H9 (cell line): ENCODE results near the gene MYO10. TPM values are rescaled to one million over a fixed set of nuclear protein-coding genes. Genes with fewer than 3 reads are reported as not detected.

Experiments used
- DNase-seq: peaks from one replicate; pipeline ENCODE4 v3.0.0-alpha.2; 2017
- H2AFZ ChIP-seq: one replicate; pipeline ENCODE4 v1.6.1; 2013; ENCODE audit warnings: mild to moderate bottlenecking, low read length, control low read depth, moderate library complexity
- H2AK5ac ChIP-seq: 2 replicates; pipeline ENCODE4 v1.6.1; 2013; ENCODE audit warnings: low read length, control low read depth, mixed read lengths; ENCODE audit not compliant: insufficient read length
- H2BK120ac ChIP-seq: one replicate; pipeline ENCODE4 v1.6.1; 2013; ENCODE audit warnings: low read depth, mild to moderate bottlenecking, low read length, control low read depth, inconsistent platforms; ENCODE audit not compliant: poor library complexity, severe bottlenecking
- H2BK12ac ChIP-seq: 2 replicates; pipeline ENCODE4 v1.6.1; 2013; ENCODE audit warnings: low read length, control low read depth, mixed read lengths, low read depth; ENCODE audit not compliant: insufficient read length
- H2BK15ac ChIP-seq: 2 replicates; pipeline ENCODE4 v1.6.1; 2013; ENCODE audit warnings: low read depth, low read length, control low read depth
- H2BK20ac ChIP-seq: one replicate; pipeline ENCODE4 v1.6.1; 2013; ENCODE audit warnings: low read depth, mild to moderate bottlenecking, low read length, control low read depth, inconsistent platforms; ENCODE audit not compliant: poor library complexity, severe bottlenecking
- H2BK5ac ChIP-seq: 2 replicates; pipeline ENCODE4 v1.6.1; 2013; ENCODE audit warnings: low read length, control low read depth, mixed read lengths; ENCODE audit not compliant: insufficient read length
- H3K14ac ChIP-seq: 2 replicates; pipeline ENCODE4 v1.6.1; 2013; ENCODE audit warnings: low read length, control low read depth; ENCODE audit not compliant: insufficient read depth
- H3K18ac ChIP-seq: 2 replicates; pipeline ENCODE4 v1.6.1; 2013; ENCODE audit warnings: low read depth, mild to moderate bottlenecking, mixed read lengths, low read length, control low read depth; ENCODE audit not compliant: insufficient read length
- H3K23ac ChIP-seq: 2 replicates; pipeline ENCODE4 v1.6.1; 2013; ENCODE audit warnings: low read length, control low read depth, mixed read lengths, low read depth; ENCODE audit not compliant: insufficient read length
- H3K23me2 ChIP-seq: 2 replicates; pipeline ENCODE4 v1.6.1; 2013; ENCODE audit warnings: low read depth, mild to moderate bottlenecking, mixed read lengths, low read length, control low read depth; ENCODE audit not compliant: insufficient read length, poor library complexity, severe bottlenecking
- H3K27ac ChIP-seq: 2 replicates; pipeline ENCODE4 v1.5.1; 2013; ENCODE audit warnings: low read length, control low read depth, mixed read lengths, low read depth; ENCODE audit not compliant: insufficient read length
- H3K27me3 ChIP-seq: 2 replicates; pipeline ENCODE4 v1.6.1; 2013; ENCODE audit warnings: low read length, control low read depth, inconsistent platforms; ENCODE audit not compliant: insufficient read depth
- H3K4ac ChIP-seq: 2 replicates; pipeline ENCODE4 v1.6.1; 2013; ENCODE audit warnings: low read depth, mild to moderate bottlenecking, control low read depth, inconsistent platforms, low read length, moderate library complexity
- H3K4me1 ChIP-seq: 2 replicates; pipeline ENCODE4 v1.6.1; 2013; ENCODE audit warnings: low read length, control low read depth, inconsistent platforms; ENCODE audit not compliant: insufficient read depth
- H3K4me2 ChIP-seq: 2 replicates; pipeline ENCODE4 v1.6.1; 2013; ENCODE audit warnings: low read length, control low read depth, mixed read lengths; ENCODE audit not compliant: insufficient read length, insufficient read depth
- H3K56ac ChIP-seq: 2 replicates; pipeline ENCODE4 v1.6.1; 2013; ENCODE audit warnings: low read depth, mild to moderate bottlenecking, mixed read lengths, low read length, control low read depth; ENCODE audit not compliant: insufficient read length
- H3K79me1 ChIP-seq: 2 replicates; pipeline ENCODE4 v1.6.1; 2013; ENCODE audit warnings: low read depth, mild to moderate bottlenecking, moderate library complexity, low read length, control low read depth, inconsistent platforms; ENCODE audit not compliant: insufficient read depth, poor library complexity, severe bottlenecking
- H3K79me2 ChIP-seq: 2 replicates; pipeline ENCODE4 v1.6.1; 2013; ENCODE audit warnings: low read length, control low read depth, inconsistent platforms; ENCODE audit not compliant: insufficient read depth
- H3K9ac ChIP-seq: 2 replicates; pipeline ENCODE4 v1.6.1; 2013; ENCODE audit warnings: low read length, control low read depth, mixed read lengths; ENCODE audit not compliant: insufficient read length; ENCODE audit errors: extremely low read depth
- H3K9me3 ChIP-seq: one replicate; pipeline ENCODE4 v1.6.1; 2013; ENCODE audit warnings: low read depth, low read length, inconsistent platforms; ENCODE audit not compliant: control insufficient read depth
- H3T11ph ChIP-seq: one replicate; pipeline ENCODE4 v1.6.1; 2013; ENCODE audit warnings: mild to moderate bottlenecking, low read length, control low read depth, inconsistent platforms
- H4K20me1 ChIP-seq: one replicate; pipeline ENCODE4 v1.6.1; 2013; ENCODE audit not compliant: control insufficient read depth, insufficient read length, insufficient read depth
- H4K5ac ChIP-seq: 2 replicates; pipeline ENCODE4 v1.6.1; 2013; ENCODE audit warnings: low read depth, mild to moderate bottlenecking, mixed read lengths, low read length, control low read depth; ENCODE audit not compliant: insufficient read length
- H4K8ac ChIP-seq: replicated peaks from 2 replicates; pipeline ENCODE4 v1.6.1; 2013; ENCODE audit warnings: low read length, control low read depth, mixed read lengths, low read depth; ENCODE audit not compliant: insufficient read length
- H4K91ac ChIP-seq: 2 replicates; pipeline ENCODE4 v1.6.1; 2013; ENCODE audit warnings: low read depth, mild to moderate bottlenecking, moderate library complexity, mixed read lengths, low read length, control low read depth; ENCODE audit not compliant: insufficient read length
- H3K27ac Mint-ChIP-seq, 3 experiments: 2 replicates in 2 of 3; 3 replicates in 1 of 3; pipeline ENCODE4 v1.8.0; 2020 to 2021; ENCODE audit warnings: mixed read lengths in 3 of 3, mild to moderate bottlenecking in 1 of 3, moderate library complexity in 1 of 3
- H3K27me3 Mint-ChIP-seq: 2 replicates; pipeline ENCODE4 v1.8.0; 2021; ENCODE audit warnings: low read depth, mild to moderate bottlenecking, moderate library complexity, mixed read lengths
- H3K36me3 Mint-ChIP-seq, 3 experiments: 2 replicates in 2 of 3; 3 replicates in 1 of 3; pipeline ENCODE4 v1.8.0; 2020 to 2021; ENCODE audit warnings: low read depth in 3 of 3, mixed read lengths in 3 of 3; ENCODE audit not compliant: insufficient read depth in 1 of 3
- H3K4me1 Mint-ChIP-seq, 2 experiments: 2 replicates each; pipeline ENCODE4 v1.8.0; 2020; ENCODE audit warnings: mixed read lengths in 2 of 2
- H3K4me3 Mint-ChIP-seq, 2 experiments: 2 replicates in 1 of 2; 3 replicates in 1 of 2; pipeline ENCODE4 v1.8.0; 2020 to 2021; ENCODE audit warnings: mild to moderate bottlenecking in 2 of 2, mixed read lengths in 2 of 2, moderate library complexity in 1 of 2
- H3K9me3 Mint-ChIP-seq, 2 experiments: 2 replicates in 1 of 2; 3 replicates in 1 of 2; pipeline ENCODE4 v1.8.0; 2020; ENCODE audit warnings: mild to moderate bottlenecking in 2 of 2, mixed read lengths in 2 of 2, moderate library complexity in 1 of 2
- WGBS: extraction: QIAGEN DNeasy Blood & Tissue Kit; methylation state at CpG from one replicate; pipeline ENCODE4 v1.1.7; 2013; ENCODE audit warnings: missing lambda C conversion rate, low lambda C conversion rate, mixed read lengths; ENCODE audit not compliant: insufficient read length; ENCODE audit errors: extremely low coverage; 5-methylcytosine and 5-hydroxymethylcytosine counted together
- total RNA-seq: library from RNA; stranded (reverse); gene quantifications from 2 replicates; pipeline ENCODE4 v1.2.1, GENCODE V29; 2021
- TF ChIP-seq, protein P1 (sequence below): fragments of 200-600 bp; sonication (generic); conservative IDR thresholded peaks from 3 replicates; pipeline ENCODE4 v1.8.0; 2021; ENCODE audit warnings: antibody characterized with exemption, mild to moderate bottlenecking

Gene MYO10
- total RNA-seq, 1 experiment from 2014 or later, result 127 TPM

DNA sequence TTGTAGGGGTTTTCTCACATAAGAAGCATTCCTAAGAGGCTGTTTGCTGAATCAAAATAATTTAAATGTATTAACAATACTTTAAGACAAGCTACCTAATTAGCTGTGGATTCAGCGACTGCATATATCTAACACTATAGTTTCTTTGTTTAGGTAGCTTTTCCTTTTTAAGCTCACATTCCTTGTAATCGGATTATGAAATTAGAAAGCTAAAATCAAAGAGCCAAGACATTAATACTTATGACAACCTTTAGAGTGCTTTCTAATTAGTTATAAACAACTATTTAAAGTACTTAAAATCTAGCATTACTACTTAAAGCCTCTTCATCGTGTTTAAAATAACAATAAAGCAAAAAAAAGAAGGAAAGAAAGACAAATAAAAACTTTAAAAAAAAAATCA, 182.0 kb downstream of the MYO10 start:
- Mint-ChIP-seq H3K36me3 (peaks cover 18 to 31% (median 29%) of the 10 kb centered on the region in 3 experiments), H3K27ac (peak overlapping the region; percentile 85 to 93 (median 89); a peak in 6 of 7 replicates), H3K4me3 (no peak overlapping the region), H3K27me3 (no peaks in the 10 kb centered on the region), H3K9me3 (peaks cover 0 to 5% of the 10 kb centered on the region in 2 experiments; a peak in 1 of 5 replicates), H3K4me1 (peaks cover 35 to 36% of the 10 kb centered on the region in 2 experiments)
- Histone ChIP-seq H3K56ac (no peak overlapping the region), H3K27ac (no peak overlapping the region), H3K4me2 (no peak overlapping the region), H3T11ph (no peak overlapping the region), H3K14ac (no peak overlapping the region), H2BK15ac (no peak overlapping the region), H2AK5ac (no peak overlapping the region), H3K23ac (no peak overlapping the region), H2BK12ac (no peak overlapping the region), H4K20me1 (no peaks in the 10 kb centered on the region), H3K4me1 (peaks cover 3% of the 10 kb centered on the region; the same call in 1 of the 2 replicates), H3K79me2 (no peaks in the 10 kb centered on the region), H3K79me1 (no peaks in the 10 kb centered on the region), H4K8ac (no peak overlapping the region), H3K18ac (no peak overlapping the region), H2AFZ (no peak overlapping the region), H2BK120ac (no peak overlapping the region), H3K27me3 (no peaks in the 10 kb centered on the region), H3K23me2 (no peaks in the 10 kb centered on the region), H2BK5ac (no peak overlapping the region), H3K4ac (no peak overlapping the region), H2BK20ac (no peak overlapping the region), H4K5ac (no peak overlapping the region), H4K91ac (no peak overlapping the region), H3K9me3 (no peaks in the 10 kb centered on the region), H3K9ac (no peak overlapping the region)
- no CpG with 5 or more reads among the region's 3 CpGs for WGBS
- TF ChIP-seq, protein P1, sequence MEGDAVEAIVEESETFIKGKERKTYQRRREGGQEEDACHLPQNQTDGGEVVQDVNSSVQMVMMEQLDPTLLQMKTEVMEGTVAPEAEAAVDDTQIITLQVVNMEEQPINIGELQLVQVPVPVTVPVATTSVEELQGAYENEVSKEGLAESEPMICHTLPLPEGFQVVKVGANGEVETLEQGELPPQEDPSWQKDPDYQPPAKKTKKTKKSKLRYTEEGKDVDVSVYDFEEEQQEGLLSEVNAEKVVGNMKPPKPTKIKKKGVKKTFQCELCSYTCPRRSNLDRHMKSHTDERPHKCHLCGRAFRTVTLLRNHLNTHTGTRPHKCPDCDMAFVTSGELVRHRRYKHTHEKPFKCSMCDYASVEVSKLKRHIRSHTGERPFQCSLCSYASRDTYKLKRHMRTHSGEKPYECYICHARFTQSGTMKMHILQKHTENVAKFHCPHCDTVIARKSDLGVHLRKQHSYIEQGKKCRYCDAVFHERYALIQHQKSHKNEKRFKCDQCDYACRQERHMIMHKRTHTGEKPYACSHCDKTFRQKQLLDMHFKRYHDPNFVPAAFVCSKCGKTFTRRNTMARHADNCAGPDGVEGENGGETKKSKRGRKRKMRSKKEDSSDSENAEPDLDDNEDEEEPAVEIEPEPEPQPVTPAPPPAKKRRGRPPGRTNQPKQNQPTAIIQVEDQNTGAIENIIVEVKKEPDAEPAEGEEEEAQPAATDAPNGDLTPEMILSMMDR, result no peak
- DNase-seq, result no peak
